K562 (cell line): ENCODE data around the gene GPR183. TPM values are rescaled to one million over a fixed set of nuclear protein-coding genes. Genes with fewer than 3 reads are reported as not detected.

Source experiments
- ATAC-seq: fragments of 200-7000 bp; cut with Tn5 transposase; 3 replicates; pipeline ENCODE4 v1.9.1; 2020; ENCODE audit warnings: moderate library complexity
- BruUV-seq: library from RNA; stranded (reverse); fragments of 400-500 nt; replicated peaks from 2 replicates; lab custom pipeline; 2021; lab: Mats Ljungman, UMichigan
- CTCF ChIA-PET: fragments of 300-600 bp; formaldehyde crosslinking; extraction: SDS; loops from one replicate; lab custom pipeline; 2021; ENCODE audit warnings: low intra/inter-chr PET ratio; lab: Yijun Ruan, JAX
- POLR2A ChIA-PET: fragments of 300-600, 350-650 bp; sonication (Branson Sonifier 250); formaldehyde crosslinking; extraction: SDS; loops from one replicate; lab custom pipeline; 2021; ENCODE audit warnings: antibody characterized with exemption, inconsistent platforms; lab: Yijun Ruan, JAX
- DNase-seq, 4 experiments: peaks; one replicate each; pipeline versions ENCODE4 v3.0.0 to v3.0.0-alpha.2; 2011 to 2018; ENCODE audit warnings: low spot score in 3 of 4, mixed read lengths in 3 of 4; ENCODE audit errors: extremely low read depth in 1 of 4
- FAIRE-seq: peaks from 2 replicates; lab custom pipeline; 2011; peaks lifted over from hg19 to GRCh38; lab: Jason Lieb, UNC
- H2AFZ ChIP-seq: 2 replicates; pipeline ENCODE4 v1.6.0; 2011; ENCODE audit warnings: low read depth, low read length, control low read depth, inconsistent platforms
- H3K27ac ChIP-seq: fragments of 200-600 bp; 3 replicates; pipeline ENCODE4 v1.8.0; 2011; ENCODE audit warnings: low read depth, mild to moderate bottlenecking, control low read depth, inconsistent platforms, low read length, moderate library complexity, mixed read lengths; ENCODE audit errors: extremely low read depth
- H3K27me3 ChIP-seq, 2 experiments: fragments of 300-600 bp in 1 of 2; 2 replicates in 1 of 2; 3 replicates in 1 of 2; pipeline versions ENCODE4 v1.6.0 to v1.8.0; 2011; ENCODE audit warnings: inconsistent platforms in 2 of 2, low read length in 2 of 2, mild to moderate bottlenecking in 1 of 2, mixed read lengths in 1 of 2, moderate library complexity in 1 of 2; ENCODE audit not compliant: control insufficient read depth in 2 of 2, insufficient read depth in 2 of 2
- H3K36me3 ChIP-seq: fragments of 300-600 bp; 3 replicates; pipeline ENCODE4 v1.8.0; 2011; ENCODE audit warnings: mild to moderate bottlenecking, low read length, inconsistent platforms; ENCODE audit not compliant: control insufficient read depth, insufficient read depth
- H3K4me1 ChIP-seq, 2 experiments: fragments of 200-600 bp in 1 of 2; replicated peaks in 1 of 2; 2 replicates in 1 of 2; 3 replicates in 1 of 2; pipeline versions ENCODE4 v1.5.1 to v1.8.0; 2011; ENCODE audit warnings: inconsistent platforms in 2 of 2, low read length in 2 of 2, mild to moderate bottlenecking in 1 of 2, mixed read lengths in 1 of 2, moderate library complexity in 1 of 2; ENCODE audit not compliant: control insufficient read depth in 2 of 2, insufficient read depth in 2 of 2
- H3K4me2 ChIP-seq: 2 replicates; pipeline ENCODE4 v1.6.1; 2011; ENCODE audit warnings: low read length, control low read depth, inconsistent platforms, mixed read lengths; ENCODE audit not compliant: insufficient read depth
- H3K4me3 ChIP-seq: fragments of 200-600 bp; sonication (generic), shearing (Covaris generic); 2 replicates; pipeline ENCODE4 v1.5.1; 2016; ENCODE audit warnings: control low read depth, inconsistent platforms
- H3K79me2 ChIP-seq: fragments of 200-600 bp; 3 replicates; pipeline ENCODE4 v1.8.0; 2011; ENCODE audit warnings: low read length, inconsistent platforms; ENCODE audit not compliant: control insufficient read depth, insufficient read depth
- H3K9ac ChIP-seq, 2 experiments: 2 replicates each; pipeline versions ENCODE4 v1.6.0 to v1.6.1; 2011; ENCODE audit warnings: low read depth in 2 of 2, low read length in 2 of 2, control low read depth in 1 of 2, inconsistent platforms in 1 of 2, mild to moderate bottlenecking in 1 of 2, mixed read lengths in 1 of 2; ENCODE audit not compliant: insufficient read depth in 1 of 2
- H3K9me1 ChIP-seq: one replicate; pipeline ENCODE4 v1.6.0; 2011; ENCODE audit warnings: inconsistent platforms, mild to moderate bottlenecking, low read length, moderate library complexity; ENCODE audit not compliant: control insufficient read depth, insufficient read depth
- H3K9me3 ChIP-seq: replicated peaks from 2 replicates; pipeline ENCODE4 v1.5.1; 2011; ENCODE audit warnings: low read depth, low read length, inconsistent platforms; ENCODE audit not compliant: control insufficient read depth, insufficient read depth
- H4K20me1 ChIP-seq: replicated peaks from 2 replicates; pipeline ENCODE4 v1.6.1; 2011; ENCODE audit warnings: low read length, inconsistent platforms, mixed read lengths; ENCODE audit not compliant: control insufficient read depth, insufficient read depth
- AFF1 ChIP-seq, 2 experiments: fragments of 450-650 bp; IDR thresholded peaks; 2 replicates each; pipeline ENCODE4 v1.6.1; 2018; ENCODE audit warnings: mild to moderate bottlenecking in 2 of 2, low read depth in 1 of 2; ENCODE audit not compliant: partially characterized antibody in 2 of 2
- FOXA3 ChIP-seq, 2 experiments: fragments of 450-650 bp in 1 of 2; sonication (generic) in 1 of 2; formaldehyde crosslinking; IDR thresholded peaks in 1 of 2; conservative IDR thresholded peaks in 1 of 2; 2 replicates each; pipeline versions ENCODE4 v1.4.0 to v1.8.0; 2020 to 2022; ENCODE audit warnings: mild to moderate bottlenecking in 2 of 2, missing genetic modification reagents in 1 of 2
- SRSF1 ChIP-seq: fragments of 200-400 bp; formaldehyde crosslinking; IDR thresholded peaks from 2 replicates; pipeline ENCODE4 v1.6.1; 2017; ENCODE audit warnings: mild to moderate bottlenecking, low read depth, low read length, moderate library complexity
- THAP7 ChIP-seq: fragments of 250-450 bp; sonication (Bioruptor Pico); IDR thresholded peaks from 2 replicates; pipeline ENCODE4 v1.5.0; 2021
- ZNF408 ChIP-seq: fragments of 250-450 bp; sonication (Bioruptor Pico); IDR thresholded peaks from 2 replicates; pipeline ENCODE4 v1.4.0; 2020; ENCODE audit warnings: low read depth, mild to moderate bottlenecking, moderate library complexity
- ZNF668 ChIP-seq: fragments of 250-450 bp; sonication (Bioruptor Pico); IDR thresholded peaks from 2 replicates; pipeline ENCODE4 v1.8.0; 2022; ENCODE audit warnings: mild to moderate bottlenecking, inconsistent platforms
- WGBS: fragments of 100-300 bp; shearing (Covaris generic); methylation state at CpG from one replicate; pipeline ENCODE4 v1.1.6; 2016; ENCODE audit warnings: low coverage, mixed read lengths; ENCODE audit not compliant: insufficient coverage; ENCODE audit errors: missing lambda C conversion rate; 5-methylcytosine and 5-hydroxymethylcytosine counted together
- in situ Hi-C: fragments of 300-500 bp; cut with MboI; formaldehyde crosslinking; loops from 4 replicates; pipeline ENCODE4 v1.15.0; 2018; ENCODE audit warnings: inconsistent platforms, mixed read lengths
- intact Hi-C: fragments of 100-400 bp; cut with micrococcal nuclease; formaldehyde crosslinking; loops from 2 replicates; pipeline ENCODE4 v1.14.2; 2022
- polyA plus RNA-seq, 8 experiments: library from polyadenylated mRNA; depleted of rRNA in 4 of 8; stranded (reverse) in 5 of 8; unstranded in 3 of 8; fragments of >200 nt; fragmentation: Nextera tagmentation in 2 of 8; fragmentation: Illumina TruSeq in 1 of 8; extraction: Ambion mirVana in 2 of 8; extraction: Trizol in 1 of 8; gene quantifications; 2 replicates each; pipeline versions ENCODE4 v1.2.1 to v1.2.3, GENCODE V29; 2011 to 2014; ENCODE audit warnings: inconsistent platforms in 1 of 8, missing spikeins in 1 of 8
- total RNA-seq, 7 experiments: library from RNA; depleted of rRNA in 6 of 7; stranded (reverse); fragments of >200 nt in 6 of 7; fragmentation: Illumina TruSeq in 2 of 7; extraction: Trizol in 2 of 7; gene quantifications; 2 replicates each; pipeline versions ENCODE4 v1.2.1 to v1.2.3, GENCODE V29; 2011 to 2021; ENCODE audit warnings: low replicate concordance in 1 of 7

Gene GPR183
- total and polyA plus RNA-seq, 9 of the 15 experiments (the other 6 are each of a cell fraction or from before 2014, with no cell fraction given): 1.3 to 10.2 (median 3.7) TPM

- FAIRE-seq (no peak), DNase-seq (no peak), ATAC-seq (no peak; the same call in 2 of the 3 replicates)
- Histone ChIP-seq H3K4me1 (peaks cover 8 to 25% of the 10 kb centered on the region in 2 experiments; a peak in 4 of 5 replicates), H3K4me2 (0 out of 2 replicates have a peak overlapping the region, but pooled peaks have one; percentile 65), H3K4me3 (no peak overlapping the region), H3K9ac (peak overlapping the region in 1 of 2 experiments; percentile 58; a peak in 2 of 4 replicates), H3K9me3 (no peaks in the 10 kb centered on the region), H3K27ac (peak overlapping the region; percentile 90; the same call in 2 of the 3 replicates), H3K27me3 (no peaks in the 10 kb centered on the region), H3K79me2 (peaks cover 2% of the 10 kb centered on the region; the same call in 2 of the 3 replicates), H3K9me1 (peaks cover 4% of the 10 kb centered on the region), H3K36me3 (peaks cover 45% of the 10 kb centered on the region; the same call in 2 of the 3 replicates), H2AFZ (no peak overlapping the region), H4K20me1 (no peaks in the 10 kb centered on the region)
- 63% methylated on average over 1 of the region's 1 CpG for WGBS
- CTCF ChIA-PET: no interaction called here
- POLR2A ChIA-PET: interaction anchor here (1.0 to 1.3 kb wide), 2 partner anchors 8 to 26 kb away, joined by 3 to 4 read pairs; no protein-coding TSS in a partner anchor
- in situ Hi-C loops (no loop called here), intact Hi-C loops (no loop called here)
- TF ChIP-seq SRSF1: no peak
- TF ChIP-seq THAP7 (CRISPR knock-in tag): no peak
- TF ChIP-seq ZNF668 (CRISPR knock-in tag): no peak
- TF ChIP-seq AFF1 (IDR thresholded peaks at IDR 0.05; ENCODE audit: low read depth in 1 of 2, partially characterized antibody in 2 of 2): no peak
- peak in 1 of 2 experiments; percentile 72; a peak in 1 of 4 replicates for TF ChIP-seq FOXA3 (CRISPR knock-in tag; conservative IDR thresholded peaks at IDR 0.05 in 1 of 2, IDR thresholded peaks at IDR 0.05 in 1 of 2)
- no peak for TF ChIP-seq ZNF408
- BruUV-seq: no TSS peak
These were observed 48.7 kb upstream of the GPR183 start for GRCh38 chr13:99356012-99356261.
